Hematopoietic multipotent progenitor cell treated with erythropoietin and hydrocortisone succinate and interleukin-3 and kit ligand, for 17 days (in vitro differentiated cells): Measurements from ENCODE around the gene PDE6B.

Experiments
- DNase-seq: peaks from one replicate; pipeline ENCODE4 v3.0.0-alpha.2; 2015; ENCODE audit warnings: low spot score

The PDE6B gene

GRCh38 chr4:600850-601515 is 24.4 kb upstream of the PDE6B start:
- no peak for DNase-seq

- no peak for DNase-seq
Observed at GRCh38 chr4:601612-602558, 23.5 kb upstream of the PDE6B start.

GRCh38 chr4:602559-602942 is 22.8 kb upstream of the PDE6B start:
- DNase-seq: peak; percentile 9

- DNase-seq: no peak
Observed at GRCh38 chr4:604131-604530, 21.2 kb upstream of the PDE6B start.

GRCh38 chr4:605702-606425 is 19.5 kb upstream of the PDE6B start:
- DNase-seq: no peak

- no peak for DNase-seq
Observed at GRCh38 chr4:608236-608635, 17.1 kb upstream of the PDE6B start.

GRCh38 chr4:609400-610050 is 15.8 kb upstream of the PDE6B start:
- no peak for DNase-seq

- DNase-seq: no peak
Observed at GRCh38 chr4:610411-611261, 14.7 kb upstream of the PDE6B start.

GRCh38 chr4:612052-612748 is 13.2 kb upstream of the PDE6B start:
- no peak for DNase-seq

GRCh38 chr4:612749-613125 is 12.6 kb upstream of the PDE6B start:
- DNase-seq: no peak

GRCh38 chr4:613126-613525 is 12.2 kb upstream of the PDE6B start:
- no peak for DNase-seq

- no peak for DNase-seq
Observed at GRCh38 chr4:616091-616490, 9.3 kb upstream of the PDE6B start.

GRCh38 chr4:616911-617643 is 8.3 kb upstream of the PDE6B start:
- DNase-seq: no peak

GRCh38 chr4:617644-618641 is 7.4 kb upstream of the PDE6B start:
- DNase-seq: no peak

GRCh38 chr4:620201-620600 is 5.2 kb upstream of the PDE6B start:
- no peak for DNase-seq

- DNase-seq: no peak
Observed at GRCh38 chr4:620851-621261, 4.5 kb upstream of the PDE6B start.

GRCh38 chr4:621296-622070 is 3.9 kb upstream of the PDE6B start:
- DNase-seq: no peak
